Measurements from ENCODE around the gene RNF115.
"Not testable (repeated sequence)": the region's sequence is repeated elsewhere in the genome, so short reads cannot be mapped to it uniquely, and the experiment has no call there.

DNA sequence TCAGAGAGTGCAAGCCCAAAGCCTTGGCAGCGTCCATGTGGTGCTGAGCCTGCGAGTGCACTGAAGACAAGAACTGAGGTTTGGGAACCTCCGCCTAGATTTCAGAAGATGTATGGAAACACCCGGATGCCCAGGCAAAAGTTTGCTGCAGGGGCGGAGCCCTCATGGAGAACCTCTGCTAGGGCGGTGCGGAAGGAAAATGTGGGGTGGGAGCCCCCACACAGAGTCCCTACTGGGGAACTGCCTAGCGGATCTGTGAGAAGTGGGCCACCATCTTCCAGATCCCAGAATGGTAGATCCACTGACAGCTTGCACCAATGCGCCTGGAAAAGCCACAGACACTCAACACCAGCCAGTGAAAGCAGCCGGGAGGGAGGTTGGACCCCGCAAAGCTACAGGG lies 62.4 kb downstream of the RNF115 start:
- TF ChIP-seq, protein P1, sequence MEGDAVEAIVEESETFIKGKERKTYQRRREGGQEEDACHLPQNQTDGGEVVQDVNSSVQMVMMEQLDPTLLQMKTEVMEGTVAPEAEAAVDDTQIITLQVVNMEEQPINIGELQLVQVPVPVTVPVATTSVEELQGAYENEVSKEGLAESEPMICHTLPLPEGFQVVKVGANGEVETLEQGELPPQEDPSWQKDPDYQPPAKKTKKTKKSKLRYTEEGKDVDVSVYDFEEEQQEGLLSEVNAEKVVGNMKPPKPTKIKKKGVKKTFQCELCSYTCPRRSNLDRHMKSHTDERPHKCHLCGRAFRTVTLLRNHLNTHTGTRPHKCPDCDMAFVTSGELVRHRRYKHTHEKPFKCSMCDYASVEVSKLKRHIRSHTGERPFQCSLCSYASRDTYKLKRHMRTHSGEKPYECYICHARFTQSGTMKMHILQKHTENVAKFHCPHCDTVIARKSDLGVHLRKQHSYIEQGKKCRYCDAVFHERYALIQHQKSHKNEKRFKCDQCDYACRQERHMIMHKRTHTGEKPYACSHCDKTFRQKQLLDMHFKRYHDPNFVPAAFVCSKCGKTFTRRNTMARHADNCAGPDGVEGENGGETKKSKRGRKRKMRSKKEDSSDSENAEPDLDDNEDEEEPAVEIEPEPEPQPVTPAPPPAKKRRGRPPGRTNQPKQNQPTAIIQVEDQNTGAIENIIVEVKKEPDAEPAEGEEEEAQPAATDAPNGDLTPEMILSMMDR (conservative IDR thresholded peaks at IDR 0.05 in 1 of 2, IDR thresholded peaks at IDR 0.05 in 1 of 2; ENCODE audit: extremely low read depth in 1 of 2, insufficient read depth in 1 of 2, low read depth in 1 of 2, low read length in 2 of 2), result not testable (repeated sequence)
- not testable (repeated sequence) for TF ChIP-seq EZH2 (IDR thresholded peaks at IDR 0.05; ENCODE audit: borderline replicate concordance, low read length)

Measured in mammary epithelial cell (primary cell).